ENCODE results near the gene STK38.

GRCh38 chr6:36488221-36488620 is 59.1 kb downstream of the STK38 start:
- TF ChIP-seq ZBTB33 (IDR thresholded peaks at IDR 0.05; ENCODE audit: extremely low read depth, insufficient replicate concordance, low read length) = no peak
- TF ChIP-seq POLR2A (IDR thresholded peaks at IDR 0.05; ENCODE audit: borderline replicate concordance, extremely low read depth, insufficient read depth, insufficient read length) = no peak
- no peak for TF ChIP-seq FOSL1 (IDR thresholded peaks at IDR 0.05; ENCODE audit: low read depth)
- no peak for TF ChIP-seq JUND (IDR thresholded peaks at IDR 0.05)
- no peak for TF ChIP-seq CTCF (IDR thresholded peaks at IDR 0.05 in 2 of 3, conservative IDR thresholded peaks at IDR 0.05 in 1 of 3; ENCODE audit: borderline replicate concordance in 1 of 3, insufficient read depth in 1 of 3, low read depth in 2 of 3, low read length in 2 of 3)
- no peak for TF ChIP-seq ELF1 (IDR thresholded peaks at IDR 0.05; ENCODE audit: borderline replicate concordance, low read depth)
- no peak for TF ChIP-seq ZNF274 (IDR thresholded peaks at IDR 0.05; ENCODE audit: low read depth, low read length)
- TF ChIP-seq REST (IDR thresholded peaks at IDR 0.05; ENCODE audit: low read depth) = no peak
- no peak for TF ChIP-seq EZH2 (IDR thresholded peaks at IDR 0.05)
- TF ChIP-seq ATF3 (IDR thresholded peaks at IDR 0.05) = no peak
- no peak for TF ChIP-seq SIN3A (IDR thresholded peaks at IDR 0.05; ENCODE audit: low read depth)

Data from HCT116 (cell line).